ENCODE measurements around the gene DLGAP1. TPM values are rescaled to one million over a fixed set of nuclear protein-coding genes. Genes with fewer than 3 reads are reported as not detected.

Gene DLGAP1
- total and polyA plus RNA-seq, 2 of the 13 experiments (the other 11 are each of a cell fraction or from before 2014, with no cell fraction given) = 0.01 TPM; not detected in 1

DNA sequence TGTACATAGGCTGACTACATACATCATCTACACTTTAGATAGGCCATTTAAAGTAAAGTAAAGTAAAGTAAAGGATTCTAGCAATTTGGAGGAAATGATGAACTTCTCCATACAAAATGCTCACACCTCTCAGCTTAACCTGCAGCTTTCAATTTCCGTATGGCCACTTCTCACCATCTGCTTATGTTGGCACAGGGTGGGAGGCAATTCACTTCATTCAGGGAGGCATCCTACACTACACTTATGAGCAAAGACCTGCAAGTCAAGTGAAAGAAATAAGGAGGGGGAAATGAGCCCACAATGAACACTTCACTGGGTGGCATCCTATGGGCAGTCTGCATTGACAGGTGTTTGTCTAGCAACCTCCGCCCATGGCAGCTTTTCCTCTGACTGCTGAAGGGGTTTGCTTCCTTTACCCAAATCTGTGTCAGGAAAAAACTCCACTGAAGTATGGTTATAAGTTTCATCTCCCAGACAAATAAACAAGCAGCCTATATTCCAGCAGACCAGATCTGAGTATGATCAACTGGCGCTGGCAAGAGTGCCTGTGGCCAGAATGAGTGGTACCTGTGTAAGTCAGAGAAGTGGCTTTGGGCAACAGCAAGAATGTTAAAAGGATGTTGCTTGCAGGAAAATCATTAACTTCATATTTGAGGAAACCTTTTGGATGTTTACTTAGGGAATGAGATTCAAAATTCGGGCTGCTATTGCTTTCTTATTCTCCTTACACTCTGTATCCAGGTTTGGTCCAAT, 556.1 kb downstream of the DLGAP1 start (continued):
- TF ChIP-seq, protein P1, sequence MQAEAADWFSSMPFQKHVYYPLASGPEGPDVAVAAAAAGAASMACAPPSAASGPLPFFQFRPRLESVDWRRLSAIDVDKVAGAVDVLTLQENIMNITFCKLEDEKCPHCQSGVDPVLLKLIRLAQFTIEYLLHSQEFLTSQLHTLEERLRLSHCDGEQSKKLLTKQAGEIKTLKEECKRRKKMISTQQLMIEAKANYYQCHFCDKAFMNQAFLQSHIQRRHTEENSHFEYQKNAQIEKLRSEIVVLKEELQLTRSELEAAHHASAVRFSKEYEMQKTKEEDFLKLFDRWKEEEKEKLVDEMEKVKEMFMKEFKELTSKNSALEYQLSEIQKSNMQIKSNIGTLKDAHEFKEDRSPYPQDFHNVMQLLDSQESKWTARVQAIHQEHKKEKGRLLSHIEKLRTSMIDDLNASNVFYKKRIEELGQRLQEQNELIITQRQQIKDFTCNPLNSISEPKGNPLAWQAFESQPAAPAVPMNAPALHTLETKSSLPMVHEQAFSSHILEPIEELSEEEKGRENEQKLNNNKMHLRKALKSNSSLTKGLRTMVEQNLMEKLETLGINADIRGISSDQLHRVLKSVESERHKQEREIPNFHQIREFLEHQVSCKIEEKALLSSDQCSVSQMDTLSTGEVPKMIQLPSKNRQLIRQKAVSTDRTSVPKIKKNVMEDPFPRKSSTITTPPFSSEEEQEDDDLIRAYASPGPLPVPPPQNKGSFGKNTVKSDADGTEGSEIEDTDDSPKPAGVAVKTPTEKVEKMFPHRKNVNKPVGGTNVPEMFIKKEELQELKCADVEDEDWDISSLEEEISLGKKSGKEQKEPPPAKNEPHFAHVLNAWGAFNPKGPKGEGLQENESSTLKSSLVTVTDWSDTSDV (CRISPR knock-in tag; IDR thresholded peaks at IDR 0.05) = no peak
- no peak for TF ChIP-seq NCOA2 (CRISPR knock-in tag; IDR thresholded peaks at IDR 0.05)
- TF ChIP-seq LCORL (IDR thresholded peaks at IDR 0.05) = no peak
- TF ChIP-seq LCORL (CRISPR knock-in tag; IDR thresholded peaks at IDR 0.05) = no peak
- no peak for TF ChIP-seq ZNF660 (CRISPR knock-in tag; IDR thresholded peaks at IDR 0.05; ENCODE audit: borderline replicate concordance, low read depth)
- no peak for TF ChIP-seq ZNF768 (CRISPR knock-in tag; IDR thresholded peaks at IDR 0.05)

DNA sequence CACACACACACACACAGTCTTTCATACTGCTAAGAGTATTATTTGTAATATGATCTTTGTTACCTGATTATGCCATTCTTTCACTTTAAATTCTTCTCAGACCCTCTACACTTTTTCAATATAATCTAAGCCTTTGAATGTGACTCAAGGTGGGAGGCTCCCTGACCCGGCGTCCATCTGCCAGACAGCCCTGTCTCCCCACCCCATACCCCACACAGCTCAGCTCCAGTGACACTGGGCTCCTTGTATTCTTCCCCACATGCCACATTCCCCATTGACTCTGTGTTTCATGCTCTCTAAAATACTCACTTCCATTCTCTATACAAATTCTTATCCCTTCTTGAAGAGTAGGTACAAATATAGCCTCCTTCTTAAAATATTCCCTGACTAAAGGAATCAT, 563.0 kb downstream of the DLGAP1 start:
- no peak overlapping the region for H3K4me2 ChIP-seq (ENCODE audit: low read depth, low read length)
- no peaks in the 10 kb centered on the region for H4K20me1 ChIP-seq (ENCODE audit: insufficient read depth, low read length)
- no peak overlapping the region for H3K9ac ChIP-seq (ENCODE audit: insufficient read depth, low read depth, low read length)
- BruUV-seq (replicated peaks) = no TSS peak
- WGBS (ENCODE audit: low lambda C conversion rate) = 2% methylated on average over 2 of the region's 2 CpGs
- H2AFZ ChIP-seq (ENCODE audit: low read length) = no peak overlapping the region
- no peaks in the 10 kb centered on the region for H3K79me2 ChIP-seq (ENCODE audit: insufficient read depth, low read length)
- intact Hi-C loops (cut with micrococcal nuclease; ENCODE audit: unreplicated experiment) (no loop called here), in situ Hi-C loops (cut with HindIII; ENCODE audit: extremely low pct_ligation_motif_present, low pct_unique_long_range_greater_than_20kb) (no loop called here)
- FAIRE-seq (no peak), DNase-seq (ENCODE audit: low spot score) (no peak), ATAC-seq (no peak)
- TF ChIP-seq ZBTB21 (CRISPR knock-in tag; IDR thresholded peaks at IDR 0.05) (no peak), ZNF616 (CRISPR knock-in tag; IDR thresholded peaks at IDR 0.05; ENCODE audit: low read depth) (no peak), NCOA1 (CRISPR knock-in tag; IDR thresholded peaks at IDR 0.05) (no peak), U2AF1 (optimal IDR thresholded peaks at IDR 0.05; ENCODE audit: low read depth, low read length) (no peak), LCORL (IDR thresholded peaks at IDR 0.05) (no peak), LCORL (CRISPR knock-in tag; IDR thresholded peaks at IDR 0.05) (no peak), ZNF136 (CRISPR knock-in tag; IDR thresholded peaks at IDR 0.05; ENCODE audit: low read depth) (no peak), ZNF747 (CRISPR knock-in tag; IDR thresholded peaks at IDR 0.05; ENCODE audit: borderline replicate concordance) (no peak)
- TF ChIP-seq, protein P2, sequence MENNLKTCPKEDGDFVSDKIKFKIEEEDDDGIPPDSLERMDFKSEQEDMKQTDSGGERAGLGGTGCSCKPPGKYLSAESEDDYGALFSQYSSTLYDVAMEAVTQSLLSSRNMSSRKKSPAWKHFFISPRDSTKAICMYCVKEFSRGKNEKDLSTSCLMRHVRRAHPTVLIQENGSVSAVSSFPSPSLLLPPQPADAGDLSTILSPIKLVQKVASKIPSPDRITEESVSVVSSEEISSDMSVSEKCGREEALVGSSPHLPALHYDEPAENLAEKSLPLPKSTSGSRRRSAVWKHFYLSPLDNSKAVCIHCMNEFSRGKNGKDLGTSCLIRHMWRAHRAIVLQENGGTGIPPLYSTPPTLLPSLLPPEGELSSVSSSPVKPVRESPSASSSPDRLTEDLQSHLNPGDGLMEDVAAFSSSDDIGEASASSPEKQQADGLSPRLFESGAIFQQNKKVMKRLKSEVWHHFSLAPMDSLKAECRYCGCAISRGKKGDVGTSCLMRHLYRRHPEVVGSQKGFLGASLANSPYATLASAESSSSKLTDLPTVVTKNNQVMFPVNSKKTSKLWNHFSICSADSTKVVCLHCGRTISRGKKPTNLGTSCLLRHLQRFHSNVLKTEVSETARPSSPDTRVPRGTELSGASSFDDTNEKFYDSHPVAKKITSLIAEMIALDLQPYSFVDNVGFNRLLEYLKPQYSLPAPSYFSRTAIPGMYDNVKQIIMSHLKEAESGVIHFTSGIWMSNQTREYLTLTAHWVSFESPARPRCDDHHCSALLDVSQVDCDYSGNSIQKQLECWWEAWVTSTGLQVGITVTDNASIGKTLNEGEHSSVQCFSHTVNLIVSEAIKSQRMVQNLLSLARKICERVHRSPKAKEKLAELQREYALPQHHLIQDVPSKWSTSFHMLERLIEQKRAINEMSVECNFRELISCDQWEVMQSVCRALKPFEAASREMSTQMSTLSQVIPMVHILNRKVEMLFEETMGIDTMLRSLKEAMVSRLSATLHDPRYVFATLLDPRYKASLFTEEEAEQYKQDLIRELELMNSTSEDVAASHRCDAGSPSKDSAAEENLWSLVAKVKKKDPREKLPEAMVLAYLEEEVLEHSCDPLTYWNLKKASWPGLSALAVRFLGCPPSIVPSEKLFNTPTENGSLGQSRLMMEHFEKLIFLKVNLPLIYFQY (CRISPR knock-in tag; IDR thresholded peaks at IDR 0.05; ENCODE audit: borderline replicate concordance) = no peak
- H3K4me3 ChIP-seq (replicated peaks in 1 of 3; ENCODE audit: insufficient read depth in 1 of 3, low read depth in 2 of 3, low read length in 3 of 3) = no peak overlapping the region
- H3K27ac ChIP-seq (ENCODE audit: extremely low read length, insufficient read depth, low read length) = no peak overlapping the region
- H3K9me3 ChIP-seq (ENCODE audit: low read length) = no peaks in the 10 kb centered on the region
- no peaks in the 10 kb centered on the region for H3K4me1 ChIP-seq (ENCODE audit: insufficient read depth, low read length)
- ChIA-PET POLR2A (no interaction called here), CTCF (ENCODE audit: low intra/inter-chr PET ratio, low total read pairs) (no interaction called here)
- no peaks in the 10 kb centered on the region for H3K36me3 ChIP-seq (replicated peaks in 1 of 2; ENCODE audit: control insufficient read depth in 1 of 2, insufficient read depth in 2 of 2, low read length in 2 of 2)
- H3K27me3 ChIP-seq (ENCODE audit: control insufficient read depth in 1 of 2, insufficient read depth in 2 of 2, low read length in 2 of 2) = peaks cover 0 to 8% of the 10 kb centered on the region in 2 experiments; a peak in 1 of 5 replicates

Measured in HepG2 (cell line).